ENCODE measurements around the gene ZDBF2.
"Not testable (repeated sequence)": the region's sequence is repeated elsewhere in the genome, so short reads cannot be mapped to it uniquely, and the experiment has no call there.

The ZDBF2 gene

GRCh38 chr2:206296128-206296527 lies 21.7 kb downstream of the ZDBF2 start:
- no peak for DNase-seq (ENCODE audit: low read depth, low spot score)
- peaks cover 2% of the 10 kb centered on the region; the same call in 1 of the 2 replicates for H3K9me3 ChIP-seq (ENCODE audit: insufficient read depth, low read length)
- TF ChIP-seq ZNF274 (IDR thresholded peaks at IDR 0.05; ENCODE audit: low read depth, low read length) = no peak
- H3K9ac ChIP-seq (ENCODE audit: insufficient read length, low read depth) = no peak overlapping the region
- H3K36me3 ChIP-seq (ENCODE audit: insufficient read depth, insufficient read length, low read length) = peaks cover 20% of the 10 kb centered on the region
- H3K4me3 ChIP-seq (ENCODE audit: insufficient read length, low read depth) = no peak overlapping the region
- no peaks in the 10 kb centered on the region for H3K27me3 ChIP-seq (ENCODE audit: insufficient read depth, insufficient read length)
- no peaks in the 10 kb centered on the region for H3K4me1 ChIP-seq (ENCODE audit: insufficient read depth, insufficient read length)

GRCh38 chr2:206299608-206300007 lies 25.1 kb downstream of the ZDBF2 start:
- not testable (repeated sequence) for H3K27me3 ChIP-seq (ENCODE audit: insufficient read depth, insufficient read length); H3K9ac ChIP-seq (ENCODE audit: insufficient read length, low read depth); H3K4me1 ChIP-seq (ENCODE audit: insufficient read depth, insufficient read length); H3K4me3 ChIP-seq (ENCODE audit: insufficient read length, low read depth); DNase-seq (ENCODE audit: low read depth, low spot score); H3K9me3 ChIP-seq (ENCODE audit: insufficient read depth, low read length)
- H3K36me3 ChIP-seq (ENCODE audit: insufficient read depth, insufficient read length, low read length) = peaks cover 21% of the 10 kb centered on the region

- peaks cover 54% of the 10 kb centered on the region for H3K36me3 ChIP-seq (ENCODE audit: insufficient read depth, insufficient read length, low read length)
- no peak overlapping the region for H3K9ac ChIP-seq (ENCODE audit: insufficient read length, low read depth)
- H3K4me1 ChIP-seq (ENCODE audit: insufficient read depth, insufficient read length) = no peaks in the 10 kb centered on the region
- no peaks in the 10 kb centered on the region for H3K9me3 ChIP-seq (ENCODE audit: insufficient read depth, low read length)
- no peak for TF ChIP-seq ZNF274 (IDR thresholded peaks at IDR 0.05; ENCODE audit: low read depth, low read length)
- TF ChIP-seq SUZ12 (IDR thresholded peaks at IDR 0.05; ENCODE audit: extremely low read depth, insufficient read depth, insufficient read length) = no peak
- TF ChIP-seq YY1 (IDR thresholded peaks at IDR 0.05; ENCODE audit: insufficient read depth, insufficient read length) = no peak
- DNase-seq (ENCODE audit: low read depth, low spot score) = no peak
- no peaks in the 10 kb centered on the region for H3K27me3 ChIP-seq (ENCODE audit: insufficient read depth, insufficient read length)
- no peak overlapping the region for H3K4me3 ChIP-seq (ENCODE audit: insufficient read length, low read depth)
Measured at GRCh38 chr2:206305523-206306245, 31.2 kb downstream of the ZDBF2 start.

GRCh38 chr2:206311026-206311425 lies 36.6 kb downstream of the ZDBF2 start:
- H3K9ac ChIP-seq (ENCODE audit: insufficient read length, low read depth) = no peak overlapping the region
- TF ChIP-seq SUZ12 (IDR thresholded peaks at IDR 0.05; ENCODE audit: extremely low read depth, insufficient read depth, insufficient read length) (no peak), ZNF274 (IDR thresholded peaks at IDR 0.05; ENCODE audit: low read depth, low read length) (no peak), YY1 (IDR thresholded peaks at IDR 0.05; ENCODE audit: insufficient read depth, insufficient read length) (no peak)
- peaks cover 48% of the 10 kb centered on the region for H3K36me3 ChIP-seq (ENCODE audit: insufficient read depth, insufficient read length, low read length)
- H3K4me3 ChIP-seq (ENCODE audit: insufficient read length, low read depth) = no peak overlapping the region
- no peaks in the 10 kb centered on the region for H3K9me3 ChIP-seq (ENCODE audit: insufficient read depth, low read length)
- H3K4me1 ChIP-seq (ENCODE audit: insufficient read depth, insufficient read length) = no peaks in the 10 kb centered on the region
- no peaks in the 10 kb centered on the region for H3K27me3 ChIP-seq (ENCODE audit: insufficient read depth, insufficient read length)
- no peak for DNase-seq (ENCODE audit: low read depth, low spot score)

GRCh38 chr2:206316141-206316540 lies 41.7 kb downstream of the ZDBF2 start:
- Histone ChIP-seq H3K4me1 (ENCODE audit: insufficient read depth, insufficient read length) (no peaks in the 10 kb centered on the region), H3K36me3 (ENCODE audit: insufficient read depth, insufficient read length, low read length) (peaks cover 14% of the 10 kb centered on the region), H3K27me3 (ENCODE audit: insufficient read depth, insufficient read length) (no peaks in the 10 kb centered on the region), H3K4me3 (ENCODE audit: insufficient read length, low read depth) (no peak overlapping the region), H3K9ac (ENCODE audit: insufficient read length, low read depth) (no peak overlapping the region), H3K9me3 (ENCODE audit: insufficient read depth, low read length) (peaks cover 17% of the 10 kb centered on the region)
- no peak for TF ChIP-seq ZNF274 (IDR thresholded peaks at IDR 0.05; ENCODE audit: low read depth, low read length)
- no peak for TF ChIP-seq SUZ12 (IDR thresholded peaks at IDR 0.05; ENCODE audit: extremely low read depth, insufficient read depth, insufficient read length)
- TF ChIP-seq YY1 (IDR thresholded peaks at IDR 0.05; ENCODE audit: insufficient read depth, insufficient read length) = no peak
- DNase-seq (ENCODE audit: low read depth, low spot score) = no peak

- peaks cover 17% of the 10 kb centered on the region for H3K9me3 ChIP-seq (ENCODE audit: insufficient read depth, low read length)
- H3K4me3 ChIP-seq (ENCODE audit: insufficient read length, low read depth) = no peak overlapping the region
- DNase-seq (ENCODE audit: low read depth, low spot score) = no peak
- TF ChIP-seq SUZ12 (IDR thresholded peaks at IDR 0.05; ENCODE audit: extremely low read depth, insufficient read depth, insufficient read length) (no peak), YY1 (IDR thresholded peaks at IDR 0.05; ENCODE audit: insufficient read depth, insufficient read length) (no peak), ZNF274 (IDR thresholded peaks at IDR 0.05; ENCODE audit: low read depth, low read length) (no peak)
- no peak overlapping the region for H3K9ac ChIP-seq (ENCODE audit: insufficient read length, low read depth)
- H3K27me3 ChIP-seq (ENCODE audit: insufficient read depth, insufficient read length) = peaks cover 2% of the 10 kb centered on the region
- H3K4me1 ChIP-seq (ENCODE audit: insufficient read depth, insufficient read length) = no peaks in the 10 kb centered on the region
- peaks cover under 1% of the 10 kb centered on the region for H3K36me3 ChIP-seq (ENCODE audit: insufficient read depth, insufficient read length, low read length)
Measured at GRCh38 chr2:206323033-206323432, 48.6 kb downstream of the ZDBF2 start.

- no peak for DNase-seq (ENCODE audit: low read depth, low spot score)
- no peaks in the 10 kb centered on the region for H3K36me3 ChIP-seq (ENCODE audit: insufficient read depth, insufficient read length, low read length)
- peaks cover 2% of the 10 kb centered on the region for H3K27me3 ChIP-seq (ENCODE audit: insufficient read depth, insufficient read length)
- no peak overlapping the region for H3K9ac ChIP-seq (ENCODE audit: insufficient read length, low read depth)
- H3K9me3 ChIP-seq (ENCODE audit: insufficient read depth, low read length) = peaks cover 14% of the 10 kb centered on the region
- H3K4me1 ChIP-seq (ENCODE audit: insufficient read depth, insufficient read length) = no peaks in the 10 kb centered on the region
- TF ChIP-seq SUZ12 (IDR thresholded peaks at IDR 0.05; ENCODE audit: extremely low read depth, insufficient read depth, insufficient read length) = no peak
- no peak for TF ChIP-seq YY1 (IDR thresholded peaks at IDR 0.05; ENCODE audit: insufficient read depth, insufficient read length)
- TF ChIP-seq ZNF274 (IDR thresholded peaks at IDR 0.05; ENCODE audit: low read depth, low read length) = no peak
- no peak overlapping the region for H3K4me3 ChIP-seq (ENCODE audit: insufficient read length, low read depth)
Measured at GRCh38 chr2:206323486-206323885, 49.0 kb downstream of the ZDBF2 start.
